Activated gamma-delta T cell (primary cell): ENCODE measurements around the gene FRMD4B.

Experiments used
- DNase-seq: peaks from one replicate; lab custom pipeline; 2025; lab: John Stamatoyannopoulos, UW

Gene FRMD4B

DNA sequence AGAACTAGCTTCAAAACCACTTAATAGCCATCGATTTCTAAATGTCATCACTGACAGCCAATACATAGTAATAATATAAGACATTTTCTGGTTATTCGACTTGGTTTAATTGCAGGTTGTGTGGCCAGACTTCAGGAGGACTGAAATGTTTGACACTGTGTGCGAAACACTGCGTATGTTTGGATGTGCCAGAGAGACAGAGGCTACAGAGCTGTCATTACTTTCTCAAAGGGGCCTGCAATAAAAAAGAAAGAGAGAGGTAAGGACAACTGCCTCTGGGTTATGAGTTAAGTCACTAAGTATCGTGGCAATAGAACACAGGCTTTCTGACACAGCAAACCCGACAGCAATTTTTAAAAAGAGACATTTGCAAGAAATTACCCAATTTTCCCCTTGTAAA is 264.4 kb downstream of the FRMD4B start:
- DNase-seq, result no peak

DNA sequence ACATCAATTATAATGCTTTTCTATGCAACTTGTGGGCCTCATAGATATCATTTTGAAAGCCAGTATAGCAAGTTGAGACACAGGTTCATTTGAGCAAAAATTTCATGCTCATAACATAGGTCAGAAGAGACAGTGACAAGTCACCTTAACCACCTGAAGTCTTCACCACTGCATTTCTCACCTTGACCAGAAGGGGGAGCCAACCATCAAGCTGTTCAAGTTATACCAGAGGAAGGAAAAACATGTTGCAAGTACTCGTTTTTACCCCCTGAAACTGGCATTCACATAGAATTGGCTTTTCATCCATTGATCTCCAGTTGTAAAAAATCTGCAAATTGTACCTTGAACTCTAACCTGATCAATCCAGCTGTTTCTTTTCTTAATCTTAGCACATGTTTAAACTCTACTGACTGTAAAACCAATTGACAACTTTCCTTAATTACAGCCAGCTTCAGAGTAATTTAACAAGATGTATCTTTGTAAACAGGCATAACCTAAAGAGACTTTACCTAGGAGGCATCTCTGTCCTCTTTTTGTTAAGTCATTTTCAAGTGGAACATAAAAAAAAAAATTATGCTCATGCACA is 264.9 kb downstream of the FRMD4B start:
- no peak for DNase-seq
